ENCODE results near the gene PEX5L.

GRCh38 chr3:179927191-179927590 lies 109.5 kb downstream of the PEX5L start:
- TF ChIP-seq, protein P1, sequence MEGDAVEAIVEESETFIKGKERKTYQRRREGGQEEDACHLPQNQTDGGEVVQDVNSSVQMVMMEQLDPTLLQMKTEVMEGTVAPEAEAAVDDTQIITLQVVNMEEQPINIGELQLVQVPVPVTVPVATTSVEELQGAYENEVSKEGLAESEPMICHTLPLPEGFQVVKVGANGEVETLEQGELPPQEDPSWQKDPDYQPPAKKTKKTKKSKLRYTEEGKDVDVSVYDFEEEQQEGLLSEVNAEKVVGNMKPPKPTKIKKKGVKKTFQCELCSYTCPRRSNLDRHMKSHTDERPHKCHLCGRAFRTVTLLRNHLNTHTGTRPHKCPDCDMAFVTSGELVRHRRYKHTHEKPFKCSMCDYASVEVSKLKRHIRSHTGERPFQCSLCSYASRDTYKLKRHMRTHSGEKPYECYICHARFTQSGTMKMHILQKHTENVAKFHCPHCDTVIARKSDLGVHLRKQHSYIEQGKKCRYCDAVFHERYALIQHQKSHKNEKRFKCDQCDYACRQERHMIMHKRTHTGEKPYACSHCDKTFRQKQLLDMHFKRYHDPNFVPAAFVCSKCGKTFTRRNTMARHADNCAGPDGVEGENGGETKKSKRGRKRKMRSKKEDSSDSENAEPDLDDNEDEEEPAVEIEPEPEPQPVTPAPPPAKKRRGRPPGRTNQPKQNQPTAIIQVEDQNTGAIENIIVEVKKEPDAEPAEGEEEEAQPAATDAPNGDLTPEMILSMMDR (IDR thresholded peaks at IDR 0.05), result no peak
- no peak for TF ChIP-seq POLR2AphosphoS5 (IDR thresholded peaks at IDR 0.05)

Data from prostate gland (tissue), 2 donors.